ENCODE results near the gene CALD1.
A peak's percentile ranks its signal among the peaks of the same experiment; 100 is the strongest.
"Not testable (repeated sequence)": the region's sequence is repeated elsewhere in the genome, so short reads cannot be mapped to it uniquely, and the experiment has no call there.

Gene CALD1

GRCh38 chr7:134962270-134962780, 182.9 kb downstream of the CALD1 start:
- no peak for DNase-seq

- DNase-seq, result no peak
Measured at GRCh38 chr7:134963036-134963435, 183.6 kb downstream of the CALD1 start.

- DNase-seq, result no peak
Measured at GRCh38 chr7:134966691-134967090, 187.3 kb downstream of the CALD1 start.

GRCh38 chr7:134968110-134968509, 188.7 kb downstream of the CALD1 start:
- no peak for DNase-seq

- DNase-seq, result not testable (repeated sequence)
Measured at GRCh38 chr7:134981645-134982044, 202.2 kb downstream of the CALD1 start.

GRCh38 chr7:134985894-134986362, 206.5 kb downstream of the CALD1 start:
- no peak for DNase-seq

- peak; percentile 85 to 94 for DNase-seq
Measured at GRCh38 chr7:134986363-134987251, 207.2 kb downstream of the CALD1 start, which contains the start of gene AGBL3. Gene AGBL3 (plus strand): TSS chr7:134986508. CDS start chr7:134987934, 1,426 bp downstream.

- no peak for DNase-seq
Measured at GRCh38 chr7:134988161-134988560, 208.7 kb downstream of the CALD1 start.

- DNase-seq, result no peak
Measured at GRCh38 chr7:134991469-134992339, 212.3 kb downstream of the CALD1 start.

- DNase-seq, result no peak
Measured at GRCh38 chr7:134992626-134993179, 213.3 kb downstream of the CALD1 start.

GRCh38 chr7:134993877-134994456, 214.5 kb downstream of the CALD1 start:
- DNase-seq, result no peak

- no peak for DNase-seq
Measured at GRCh38 chr7:134995239-134996096, 216.0 kb downstream of the CALD1 start.

- DNase-seq, result no peak
Measured at GRCh38 chr7:134996097-134996550, 216.7 kb downstream of the CALD1 start.

GRCh38 chr7:134997214-134997885, 217.9 kb downstream of the CALD1 start:
- no peak for DNase-seq

- no peak for DNase-seq
Measured at GRCh38 chr7:134999136-134999535, 219.7 kb downstream of the CALD1 start.

- DNase-seq, result no peak
Measured at GRCh38 chr7:135001390-135002165, 222.1 kb downstream of the CALD1 start.

- DNase-seq, result no peak
Measured at GRCh38 chr7:135012229-135012628, 232.8 kb downstream of the CALD1 start.
